Ascending aorta (tissue), 2 donors: Measurements from ENCODE around the gene SERPINA10. TPM values are rescaled to one million over a fixed set of nuclear protein-coding genes. Genes with fewer than 3 reads are reported as not detected.

Experiments used
- DNase-seq, 2 donors: peaks; one replicate each; pipeline ENCODE4 v3.0.0-alpha.2; 2019; ENCODE audit warnings: low spot score in 2 of 2
- H3K27ac ChIP-seq, 2 donors: fragments of 200-600 bp; sonication (generic); one replicate each; pipeline ENCODE4 v1.5.1; 2016 to 2017; ENCODE audit warnings: mild to moderate bottlenecking in 1 of 2
- H3K27me3 ChIP-seq: fragments of 200-600 bp; sonication (generic); one replicate; pipeline ENCODE4 v1.5.1; 2017
- H3K36me3 ChIP-seq, 2 donors: fragments of 200-600 bp; sonication (generic); one replicate each; pipeline ENCODE4 v1.5.1; 2016
- H3K4me1 ChIP-seq, 2 donors: fragments of 200-600 bp; sonication (generic); one replicate each; pipeline ENCODE4 v1.5.1; 2016 to 2017; ENCODE audit warnings: mild to moderate bottlenecking in 1 of 2
- H3K4me3 ChIP-seq, 2 donors: fragments of 200-600 bp; sonication (generic); one replicate each; pipeline ENCODE4 v1.5.1; 2016 to 2017; ENCODE audit warnings: mild to moderate bottlenecking in 1 of 2
- H3K9me3 ChIP-seq, 2 donors: fragments of 200-600 bp; sonication (generic); one replicate each; pipeline ENCODE4 v1.5.1; 2016
- intact Hi-C: fragments of 100-400 bp; cut with DNase I; formaldehyde crosslinking; loops from one replicate; pipeline ENCODE4 v1.15.1; 2023
- total RNA-seq: library from RNA; depleted of rRNA; stranded (reverse); fragments of >200 nt; gene quantifications from one replicate; pipeline ENCODE4 v1.1.0, GENCODE V29; 2016
- TF ChIP-seq, protein P1 (sequence below), 3 experiments: fragments of 200-600 bp in 2 of 3; fragments of 450-650 bp in 1 of 3; sonication (generic) in 2 of 3; IDR thresholded peaks; one replicate each; pipeline ENCODE4 v1.5.1; 2016 to 2019; ENCODE audit warnings: antibody characterized with exemption in 3 of 3, mild to moderate bottlenecking in 1 of 3, moderate library complexity in 1 of 3

Gene SERPINA10
- total RNA-seq, 1 donor from 2014 or later = not detected

GRCh38 chr14:94337274-94337673 is 44.2 kb upstream of the SERPINA10 start:
- TF ChIP-seq, protein P1, sequence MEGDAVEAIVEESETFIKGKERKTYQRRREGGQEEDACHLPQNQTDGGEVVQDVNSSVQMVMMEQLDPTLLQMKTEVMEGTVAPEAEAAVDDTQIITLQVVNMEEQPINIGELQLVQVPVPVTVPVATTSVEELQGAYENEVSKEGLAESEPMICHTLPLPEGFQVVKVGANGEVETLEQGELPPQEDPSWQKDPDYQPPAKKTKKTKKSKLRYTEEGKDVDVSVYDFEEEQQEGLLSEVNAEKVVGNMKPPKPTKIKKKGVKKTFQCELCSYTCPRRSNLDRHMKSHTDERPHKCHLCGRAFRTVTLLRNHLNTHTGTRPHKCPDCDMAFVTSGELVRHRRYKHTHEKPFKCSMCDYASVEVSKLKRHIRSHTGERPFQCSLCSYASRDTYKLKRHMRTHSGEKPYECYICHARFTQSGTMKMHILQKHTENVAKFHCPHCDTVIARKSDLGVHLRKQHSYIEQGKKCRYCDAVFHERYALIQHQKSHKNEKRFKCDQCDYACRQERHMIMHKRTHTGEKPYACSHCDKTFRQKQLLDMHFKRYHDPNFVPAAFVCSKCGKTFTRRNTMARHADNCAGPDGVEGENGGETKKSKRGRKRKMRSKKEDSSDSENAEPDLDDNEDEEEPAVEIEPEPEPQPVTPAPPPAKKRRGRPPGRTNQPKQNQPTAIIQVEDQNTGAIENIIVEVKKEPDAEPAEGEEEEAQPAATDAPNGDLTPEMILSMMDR (IDR thresholded peaks at IDR 0.05) = no peak
- Histone ChIP-seq H3K27ac (no peak overlapping the region), H3K4me1 (no peaks in the 10 kb centered on the region), H3K9me3 (no peaks in the 10 kb centered on the region), H3K36me3 (no peaks in the 10 kb centered on the region), H3K27me3 (no peaks in the 10 kb centered on the region), H3K4me3 (no peak overlapping the region)
- no peak for DNase-seq
- intact Hi-C loops = no loop called here

- no peaks in the 10 kb centered on the region for H3K4me1 ChIP-seq
- TF ChIP-seq, protein P1 (IDR thresholded peaks at IDR 0.05) = no peak
- intact Hi-C loops = no loop called here
- H3K36me3 ChIP-seq = no peaks in the 10 kb centered on the region
- no peaks in the 10 kb centered on the region for H3K9me3 ChIP-seq
- no peak for DNase-seq
- no peak overlapping the region for H3K27ac ChIP-seq
- no peaks in the 10 kb centered on the region for H3K27me3 ChIP-seq
- no peak overlapping the region for H3K4me3 ChIP-seq
Measured at GRCh38 chr14:94334872-94335271, 41.8 kb upstream of the SERPINA10 start.

- TF ChIP-seq, protein P1 (IDR thresholded peaks at IDR 0.05) = no peak
- no peaks in the 10 kb centered on the region for H3K4me1 ChIP-seq
- intact Hi-C loops = no loop called here
- no peaks in the 10 kb centered on the region for H3K36me3 ChIP-seq
- no peaks in the 10 kb centered on the region for H3K27me3 ChIP-seq
- no peak for DNase-seq
- no peak overlapping the region for H3K4me3 ChIP-seq
- no peak overlapping the region for H3K27ac ChIP-seq
- no peaks in the 10 kb centered on the region for H3K9me3 ChIP-seq
Measured at GRCh38 chr14:94332587-94332986, 39.5 kb upstream of the SERPINA10 start.

- intact Hi-C loops = no loop called here
- Histone ChIP-seq H3K4me1 (no peaks in the 10 kb centered on the region), H3K27me3 (no peaks in the 10 kb centered on the region), H3K9me3 (no peaks in the 10 kb centered on the region), H3K36me3 (no peaks in the 10 kb centered on the region), H3K4me3 (no peak overlapping the region), H3K27ac (no peak overlapping the region)
- no peak for DNase-seq
- TF ChIP-seq, protein P1 (IDR thresholded peaks at IDR 0.05) = no peak
Measured at GRCh38 chr14:94332063-94332583, 39.1 kb upstream of the SERPINA10 start.

- H3K27ac ChIP-seq = no peak overlapping the region
- no peaks in the 10 kb centered on the region for H3K27me3 ChIP-seq
- DNase-seq = no peak
- TF ChIP-seq, protein P1 (IDR thresholded peaks at IDR 0.05) = no peak
- no peaks in the 10 kb centered on the region for H3K9me3 ChIP-seq
- no peak overlapping the region for H3K4me3 ChIP-seq
- intact Hi-C loops = no loop called here
- H3K36me3 ChIP-seq = no peaks in the 10 kb centered on the region
- no peaks in the 10 kb centered on the region for H3K4me1 ChIP-seq
Measured at GRCh38 chr14:94331462-94331861, 38.4 kb upstream of the SERPINA10 start.

DNA sequence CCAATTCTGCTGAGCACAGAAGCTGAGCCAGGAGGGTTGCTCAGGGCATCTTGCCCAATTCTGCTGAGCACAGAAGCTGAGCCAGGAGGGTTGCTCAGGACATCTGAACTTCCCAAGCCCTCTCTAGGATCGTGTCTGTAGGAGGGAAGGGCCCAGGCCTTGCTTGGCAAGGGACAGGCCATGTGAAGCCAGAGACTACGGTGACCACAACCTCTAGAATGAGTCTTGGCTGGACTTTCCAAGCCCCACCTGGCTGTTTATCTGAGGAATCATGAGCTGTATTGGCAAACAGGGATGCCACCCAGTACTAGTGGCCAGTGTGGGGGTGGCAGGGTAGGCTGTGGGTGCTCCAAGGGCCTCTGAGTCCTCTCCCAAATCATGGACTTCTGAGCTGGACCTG is 37.8 kb upstream of the SERPINA10 start:
- Histone ChIP-seq H3K4me1 (no peaks in the 10 kb centered on the region), H3K9me3 (no peaks in the 10 kb centered on the region), H3K36me3 (no peaks in the 10 kb centered on the region), H3K4me3 (no peak overlapping the region), H3K27me3 (no peaks in the 10 kb centered on the region), H3K27ac (no peak overlapping the region)
- DNase-seq = no peak
- intact Hi-C loops = no loop called here
- TF ChIP-seq, protein P1 (IDR thresholded peaks at IDR 0.05) = no peak
